ENCODE data around the gene NKX6-1.
A peak's percentile ranks its signal among the peaks of the same experiment; 100 is the strongest.

NKX6-1 gene

DNA sequence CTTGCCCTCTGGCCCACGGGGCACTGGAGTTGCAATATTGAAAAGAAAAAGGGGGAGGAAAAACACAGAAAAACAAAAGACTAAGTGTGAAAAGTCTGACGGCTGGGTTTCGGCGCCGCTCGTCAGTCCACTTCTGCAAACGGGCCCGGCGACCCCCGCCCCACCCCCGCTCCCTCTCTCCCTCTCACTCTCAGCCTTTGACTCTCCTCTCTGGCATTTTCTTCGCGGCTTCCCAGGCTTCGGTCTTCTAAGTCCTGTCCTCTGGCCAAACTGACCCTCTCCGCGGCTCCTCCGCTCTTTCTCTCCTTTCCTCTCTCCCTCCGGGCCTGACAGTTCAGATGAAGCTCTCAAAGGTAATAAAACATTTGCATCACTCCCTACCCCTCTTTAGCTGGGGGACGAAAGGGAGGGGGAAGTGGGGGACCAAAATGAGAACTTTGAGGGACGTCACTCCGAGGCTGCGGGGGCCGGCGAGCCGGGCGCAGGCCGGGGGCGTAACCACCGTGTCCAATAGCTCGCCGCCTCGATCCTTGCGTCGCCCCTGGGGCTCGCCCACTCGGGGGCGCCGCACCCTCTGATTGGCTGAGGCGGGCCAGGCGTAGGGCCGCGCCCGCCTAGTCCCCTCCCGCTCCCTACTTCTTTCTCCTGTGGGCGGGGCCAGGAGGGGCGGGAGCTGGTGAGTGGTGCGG is at the start of gene NKX6-1:
Gene NKX6-1 (minus strand): TSS at position 358 of the 689 bp plus-strand sequence. CDS start 1,064 bp downstream, outside the sequence.
- peak; percentile 91 for DNase-seq
- peak within 1 kb of the TSS; percentile 61 for H3K4me3 ChIP-seq (ENCODE audit: low read depth, low read length)
- TF ChIP-seq, protein P1, sequence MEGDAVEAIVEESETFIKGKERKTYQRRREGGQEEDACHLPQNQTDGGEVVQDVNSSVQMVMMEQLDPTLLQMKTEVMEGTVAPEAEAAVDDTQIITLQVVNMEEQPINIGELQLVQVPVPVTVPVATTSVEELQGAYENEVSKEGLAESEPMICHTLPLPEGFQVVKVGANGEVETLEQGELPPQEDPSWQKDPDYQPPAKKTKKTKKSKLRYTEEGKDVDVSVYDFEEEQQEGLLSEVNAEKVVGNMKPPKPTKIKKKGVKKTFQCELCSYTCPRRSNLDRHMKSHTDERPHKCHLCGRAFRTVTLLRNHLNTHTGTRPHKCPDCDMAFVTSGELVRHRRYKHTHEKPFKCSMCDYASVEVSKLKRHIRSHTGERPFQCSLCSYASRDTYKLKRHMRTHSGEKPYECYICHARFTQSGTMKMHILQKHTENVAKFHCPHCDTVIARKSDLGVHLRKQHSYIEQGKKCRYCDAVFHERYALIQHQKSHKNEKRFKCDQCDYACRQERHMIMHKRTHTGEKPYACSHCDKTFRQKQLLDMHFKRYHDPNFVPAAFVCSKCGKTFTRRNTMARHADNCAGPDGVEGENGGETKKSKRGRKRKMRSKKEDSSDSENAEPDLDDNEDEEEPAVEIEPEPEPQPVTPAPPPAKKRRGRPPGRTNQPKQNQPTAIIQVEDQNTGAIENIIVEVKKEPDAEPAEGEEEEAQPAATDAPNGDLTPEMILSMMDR (IDR thresholded peaks at IDR 0.05; ENCODE audit: low read depth, low read length): no peak
- peaks cover 76% of the 10 kb centered on the region for H3K27me3 ChIP-seq (ENCODE audit: insufficient read depth, low read depth, severe bottlenecking)
- peaks cover 3% of the 10 kb centered on the region for H3K9me3 ChIP-seq (ENCODE audit: severe bottlenecking)
- H3K27ac ChIP-seq: peak within 1 kb of the TSS; percentile 60
- H3K36me3 ChIP-seq: no peaks in the 10 kb centered on the region

DNA sequence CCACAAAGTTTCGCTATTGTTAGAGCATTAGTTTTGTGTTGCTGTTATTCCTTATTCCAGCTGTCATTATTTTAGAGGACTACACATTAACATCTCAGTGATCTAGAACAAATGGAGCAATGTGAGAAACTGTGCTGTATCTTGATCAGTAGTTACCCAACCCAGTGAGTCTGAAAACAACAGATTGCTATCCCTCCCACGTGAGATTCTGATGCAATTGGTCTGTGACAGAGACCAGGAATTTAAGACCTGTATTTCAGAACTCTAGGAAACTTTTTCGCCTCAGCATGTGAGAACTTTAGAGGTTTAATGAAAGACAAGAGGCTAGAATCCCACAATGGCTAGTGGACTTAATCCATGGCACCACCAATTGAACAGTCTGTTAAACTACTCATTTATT is 48.1 kb upstream of the NKX6-1 start:
- no peak overlapping the region for H3K4me3 ChIP-seq (ENCODE audit: low read depth, low read length)
- no peaks in the 10 kb centered on the region for H3K27me3 ChIP-seq (ENCODE audit: insufficient read depth, low read depth, severe bottlenecking)
- no peaks in the 10 kb centered on the region for H3K36me3 ChIP-seq
- H3K27ac ChIP-seq: no peak overlapping the region
- DNase-seq: no peak
- TF ChIP-seq, protein P1 (IDR thresholded peaks at IDR 0.05; ENCODE audit: low read depth, low read length): no peak
- H3K9me3 ChIP-seq (ENCODE audit: severe bottlenecking): no peaks in the 10 kb centered on the region

DNA sequence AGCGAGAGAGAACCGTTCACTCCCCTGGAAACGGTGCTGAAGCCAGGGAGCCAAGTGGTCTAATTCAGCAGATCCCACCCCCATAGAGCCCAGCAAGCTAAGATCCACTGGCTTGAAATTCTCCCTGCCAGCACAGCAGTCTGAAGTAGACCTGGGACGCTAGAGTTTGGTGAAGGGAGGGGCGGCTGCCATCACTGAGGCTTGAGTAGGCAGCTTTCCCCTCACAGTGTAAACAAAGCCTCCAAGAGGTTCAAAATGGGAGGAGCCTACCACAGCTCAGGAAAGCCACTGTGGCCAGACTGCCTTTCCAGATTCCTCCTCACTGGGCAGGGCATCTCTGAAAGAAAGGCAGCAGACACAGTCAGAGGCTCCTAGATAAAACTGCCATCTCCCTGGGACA is 46.0 kb upstream of the NKX6-1 start:
- TF ChIP-seq, protein P1 (IDR thresholded peaks at IDR 0.05; ENCODE audit: low read depth, low read length): no peak
- Histone ChIP-seq H3K4me3 (ENCODE audit: low read depth, low read length) (no peak overlapping the region), H3K36me3 (no peaks in the 10 kb centered on the region), H3K9me3 (ENCODE audit: severe bottlenecking) (no peaks in the 10 kb centered on the region), H3K27ac (no peak overlapping the region), H3K27me3 (ENCODE audit: insufficient read depth, low read depth, severe bottlenecking) (no peaks in the 10 kb centered on the region)
- DNase-seq: no peak

DNA sequence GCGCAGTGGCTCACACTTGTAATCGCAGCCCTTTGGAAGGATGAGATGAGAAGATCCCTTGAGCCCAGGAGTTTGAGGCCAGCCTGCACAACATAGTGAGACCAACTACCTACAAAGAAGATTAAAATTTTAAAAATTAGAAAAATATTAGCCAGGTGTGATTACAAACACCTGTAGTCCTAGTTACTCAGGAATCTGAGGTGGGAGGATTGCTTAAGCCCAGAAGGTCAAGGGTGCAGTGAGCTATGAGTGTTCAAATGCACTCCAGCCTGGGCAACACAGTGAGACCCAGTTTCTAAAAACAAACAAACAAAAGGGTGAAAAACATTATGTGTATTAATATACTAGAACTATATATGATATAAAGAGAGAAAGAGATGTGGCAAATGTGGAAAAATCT is 36.8 kb upstream of the NKX6-1 start:
- H3K36me3 ChIP-seq: no peaks in the 10 kb centered on the region
- H3K27me3 ChIP-seq (ENCODE audit: insufficient read depth, low read depth, severe bottlenecking): no peaks in the 10 kb centered on the region
- H3K27ac ChIP-seq: no peak overlapping the region
- DNase-seq: no peak
- TF ChIP-seq, protein P1 (IDR thresholded peaks at IDR 0.05; ENCODE audit: low read depth, low read length): no peak
- peaks cover 3% of the 10 kb centered on the region for H3K9me3 ChIP-seq (ENCODE audit: severe bottlenecking)
- no peak overlapping the region for H3K4me3 ChIP-seq (ENCODE audit: low read depth, low read length)

DNA sequence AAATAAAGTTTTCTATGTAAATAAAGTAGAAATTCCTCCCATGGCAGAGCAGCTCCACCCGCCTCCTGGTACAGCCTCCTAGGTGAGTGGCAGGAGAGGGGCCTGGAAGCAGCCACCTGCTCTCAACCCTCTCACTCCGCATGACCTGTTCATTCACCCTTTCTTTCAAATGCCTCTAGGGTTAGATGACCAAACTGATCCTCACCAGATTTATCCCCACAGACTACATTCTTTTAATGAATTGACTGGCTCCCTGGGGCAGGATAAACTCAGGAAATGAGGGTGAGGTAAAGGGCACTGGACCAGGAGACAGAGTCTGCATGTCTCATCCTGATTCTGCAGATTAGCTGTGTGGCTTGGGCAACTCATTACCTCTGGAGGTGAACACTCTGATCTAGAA is 32.6 kb upstream of the NKX6-1 start:
- no peak overlapping the region for H3K4me3 ChIP-seq (ENCODE audit: low read depth, low read length)
- peak; percentile 43 for DNase-seq
- no peaks in the 10 kb centered on the region for H3K27me3 ChIP-seq (ENCODE audit: insufficient read depth, low read depth, severe bottlenecking)
- H3K9me3 ChIP-seq (ENCODE audit: severe bottlenecking): peaks cover 3% of the 10 kb centered on the region
- no peak overlapping the region for H3K27ac ChIP-seq
- no peaks in the 10 kb centered on the region for H3K36me3 ChIP-seq
- TF ChIP-seq, protein P1 (IDR thresholded peaks at IDR 0.05; ENCODE audit: low read depth, low read length): no peak

DNA sequence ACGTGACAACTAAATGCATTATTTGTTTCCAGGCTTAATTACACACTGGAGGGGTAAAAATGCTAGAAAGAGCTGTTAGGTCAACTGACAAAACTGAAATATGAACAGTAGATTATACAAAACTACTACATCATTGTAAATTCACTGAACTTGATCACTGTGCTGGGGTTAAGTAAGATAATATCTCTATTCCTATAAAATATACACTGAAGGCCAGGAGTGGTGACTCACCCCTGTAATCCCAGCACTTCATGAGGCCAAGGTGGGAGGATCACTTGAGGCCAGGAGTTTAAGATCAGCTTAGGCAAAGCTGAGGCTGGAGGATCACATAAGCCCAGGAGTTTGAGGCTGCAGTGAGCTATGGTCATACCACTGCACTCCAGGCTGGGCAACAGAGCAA is 31.8 kb upstream of the NKX6-1 start:
- peak; percentile 76 for DNase-seq
- TF ChIP-seq, protein P1 (IDR thresholded peaks at IDR 0.05; ENCODE audit: low read depth, low read length): no peak
- H3K4me3 ChIP-seq (ENCODE audit: low read depth, low read length): no peak overlapping the region
- H3K36me3 ChIP-seq: no peaks in the 10 kb centered on the region
- peak overlapping the region; percentile 35 for H3K27ac ChIP-seq
- H3K27me3 ChIP-seq (ENCODE audit: insufficient read depth, low read depth, severe bottlenecking): no peaks in the 10 kb centered on the region
- H3K9me3 ChIP-seq (ENCODE audit: severe bottlenecking): peaks cover 3% of the 10 kb centered on the region

Data from WERI-Rb-1 (cell line).